GM21360 (cell line): ENCODE measurements around the gene TROAP.
"Not testable (repeated sequence)": the region's sequence is repeated elsewhere in the genome, so short reads cannot be mapped to it uniquely, and the experiment has no call there.

Experiments used
- ATAC-seq: cut with Tn5 transposase; IDR thresholded peaks from one replicate; pipeline ENCODE4 v1.9.1; 2021; ENCODE audit warnings: mild to moderate bottlenecking, moderate library complexity; ENCODE audit not compliant: unreplicated experiment

The TROAP gene

DNA sequence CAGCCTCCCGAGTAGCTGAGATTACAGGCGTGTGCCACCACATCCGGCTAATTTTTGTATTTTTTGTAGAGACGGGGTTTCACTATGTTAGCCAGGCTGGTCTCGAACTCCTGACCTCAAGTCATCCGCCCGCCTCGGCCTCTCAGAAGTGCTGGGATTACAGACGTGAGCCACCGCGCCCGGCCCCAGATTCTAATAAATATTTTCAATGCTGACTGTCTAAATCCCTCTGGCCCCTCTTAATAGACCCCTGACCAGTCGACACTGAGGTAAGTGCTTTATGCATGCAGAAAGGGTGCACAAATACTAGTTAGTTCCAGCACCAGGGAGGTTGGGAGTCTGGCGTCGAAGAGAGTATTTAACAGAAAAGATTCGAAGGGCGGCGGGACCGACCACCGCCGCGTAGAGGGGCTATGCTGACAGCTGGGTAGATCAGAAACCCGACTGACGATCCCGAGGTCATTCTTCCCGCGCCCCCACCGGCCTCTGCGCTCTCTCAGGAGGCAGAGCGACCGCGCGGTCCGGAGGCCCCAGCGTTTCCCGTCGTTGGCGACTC is 43.1 kb downstream of the TROAP start:
- peak; percentile 14 for ATAC-seq

DNA sequence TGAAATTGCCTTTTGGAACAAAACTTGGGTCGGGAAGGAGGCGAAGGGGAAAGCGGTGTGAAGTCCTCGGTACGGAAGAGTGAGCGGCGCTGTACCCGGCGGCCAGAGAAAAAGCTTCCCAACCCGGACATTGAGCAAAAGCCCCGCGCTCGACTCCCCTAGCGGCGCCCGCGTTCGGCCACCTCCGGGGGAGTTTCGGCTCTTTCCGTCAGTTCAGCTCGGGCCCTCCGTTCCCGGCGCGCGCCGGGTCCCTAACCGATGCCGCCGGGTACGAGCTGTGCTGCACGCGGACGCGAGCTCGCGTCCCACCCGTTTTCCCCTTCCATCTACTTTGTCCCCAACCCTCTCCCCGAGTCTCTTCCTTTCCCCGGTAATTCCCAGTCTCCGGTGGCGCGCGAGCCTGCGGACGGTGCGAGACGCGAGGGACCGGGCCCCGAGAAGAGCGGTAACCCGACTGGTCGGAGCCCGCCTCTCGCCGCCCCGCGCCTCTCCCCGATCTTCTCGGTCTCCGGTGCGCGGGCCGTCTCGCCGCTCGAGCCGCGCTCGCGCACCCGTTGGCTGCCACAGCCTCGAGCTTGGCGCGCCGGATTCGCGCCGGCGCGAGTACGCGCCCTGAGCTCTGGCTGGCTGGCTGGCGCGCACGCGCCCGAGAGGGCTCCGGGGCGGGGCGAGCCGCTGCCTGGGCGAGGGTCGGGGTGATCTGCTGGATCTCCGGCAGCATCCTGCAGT is 43.8 kb downstream of the TROAP start:
- ATAC-seq: peak; percentile 53

DNA sequence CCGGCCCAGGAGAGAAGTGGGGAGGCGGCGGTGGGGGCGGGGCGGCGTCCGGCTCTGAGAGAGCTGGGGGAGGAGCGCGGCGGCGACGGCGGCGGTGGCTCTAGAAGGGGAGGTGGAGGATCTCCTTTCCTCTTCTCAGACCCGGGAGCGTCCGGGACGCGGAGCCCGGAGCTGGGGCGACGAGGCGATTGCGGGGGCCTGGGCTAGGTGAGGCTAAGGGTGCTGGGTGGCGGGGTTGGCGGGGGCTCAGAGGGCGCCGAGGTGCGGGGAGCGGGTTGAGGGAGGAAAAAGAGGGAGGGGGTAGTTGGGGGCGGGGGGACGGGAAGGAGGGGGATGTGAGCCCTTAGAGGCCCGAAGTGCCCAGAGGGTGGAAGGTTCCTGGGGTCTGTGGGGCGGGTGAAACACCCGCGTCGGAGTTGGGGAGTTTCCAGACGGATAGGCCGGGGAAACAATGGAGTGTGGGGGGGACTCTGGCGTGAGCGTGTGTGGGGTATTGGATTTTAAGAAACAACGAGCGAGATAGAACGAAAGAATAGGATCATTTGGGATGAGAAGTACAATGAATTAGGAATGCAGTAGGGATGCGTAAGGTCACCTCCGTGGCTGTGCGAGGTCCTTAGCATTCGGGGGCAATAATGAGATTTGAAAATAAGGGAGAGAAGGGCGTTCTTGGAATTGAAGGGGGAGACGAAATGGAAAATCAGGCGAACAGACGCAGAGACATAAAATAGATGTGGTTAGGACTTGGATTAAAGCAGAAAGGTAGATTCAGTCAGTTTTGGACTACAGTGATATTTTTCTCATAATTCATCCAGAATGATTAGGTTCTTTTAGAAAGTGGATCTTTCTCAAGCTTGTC is 44.6 kb downstream of the TROAP start, which contains the start of gene SPATS2:
Gene SPATS2, plus strand, starts transcription at position 82 of the 859 bp plus-strand sequence. CDS start 93,551 bp downstream, outside the sequence.
- peak; percentile 12 for ATAC-seq

- ATAC-seq: no peak
Measured at GRCh38 chr12:49368240-49368600, 45.2 kb downstream of the TROAP start.

- ATAC-seq: peak; percentile 45
Measured at GRCh38 chr12:49369411-49370145, 46.5 kb downstream of the TROAP start.

DNA sequence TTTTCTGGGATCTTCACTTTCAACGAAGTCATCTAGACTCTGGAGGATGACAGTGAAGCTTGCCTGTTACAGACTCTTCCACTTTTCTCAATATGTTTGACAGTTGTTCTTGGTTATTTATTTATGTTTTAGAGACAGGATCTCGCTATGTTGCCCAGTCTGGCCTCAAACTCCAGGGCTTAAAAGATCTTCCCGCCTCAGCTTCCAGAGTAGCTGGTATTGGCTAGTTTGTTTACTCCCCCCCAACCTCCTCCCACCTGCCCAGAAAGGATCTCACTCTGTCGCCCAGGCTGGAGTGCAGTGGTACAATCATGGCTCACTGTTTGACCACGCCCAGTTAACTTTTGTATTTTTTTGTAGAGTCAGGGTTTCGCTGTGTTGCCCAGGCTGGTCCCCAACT is 47.5 kb downstream of the TROAP start:
- no peak for ATAC-seq

DNA sequence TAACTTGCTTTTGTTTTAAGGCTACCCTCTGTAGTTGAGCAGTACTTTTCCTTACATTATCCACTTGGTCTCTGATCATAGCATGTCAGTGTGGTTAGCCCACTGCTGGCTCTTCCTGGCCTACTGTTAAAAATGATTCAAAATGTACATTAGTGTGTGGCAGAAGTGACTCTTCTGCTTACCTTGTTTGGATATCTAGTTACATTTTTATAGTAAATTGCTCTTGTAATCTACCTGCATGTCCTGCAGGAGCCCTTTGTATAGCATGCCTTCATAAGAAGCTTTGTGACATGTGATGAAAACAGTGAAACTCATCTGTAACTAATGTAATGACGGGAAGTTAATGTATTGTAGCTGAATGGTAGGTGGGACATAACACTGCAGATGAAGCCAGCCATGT is 52.4 kb downstream of the TROAP start:
- ATAC-seq: no peak

DNA sequence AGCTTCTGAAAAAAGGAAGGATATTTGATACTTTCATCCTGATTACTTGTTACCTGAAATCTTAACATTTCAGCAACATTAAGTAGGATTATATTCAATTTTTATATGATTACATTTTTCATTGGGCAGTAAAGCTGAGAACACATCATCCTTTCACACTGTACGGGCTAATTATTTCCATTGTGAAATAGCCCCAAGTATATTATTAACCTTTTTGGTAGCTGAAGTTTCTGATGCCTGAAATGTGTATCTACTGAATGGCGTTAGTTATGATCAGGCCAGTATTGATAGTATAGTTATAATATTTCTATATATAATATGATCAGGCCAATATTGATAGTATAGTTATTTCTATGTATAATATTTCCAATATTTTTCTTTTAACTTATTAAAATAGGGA is 54.3 kb downstream of the TROAP start:
- ATAC-seq: no peak

DNA sequence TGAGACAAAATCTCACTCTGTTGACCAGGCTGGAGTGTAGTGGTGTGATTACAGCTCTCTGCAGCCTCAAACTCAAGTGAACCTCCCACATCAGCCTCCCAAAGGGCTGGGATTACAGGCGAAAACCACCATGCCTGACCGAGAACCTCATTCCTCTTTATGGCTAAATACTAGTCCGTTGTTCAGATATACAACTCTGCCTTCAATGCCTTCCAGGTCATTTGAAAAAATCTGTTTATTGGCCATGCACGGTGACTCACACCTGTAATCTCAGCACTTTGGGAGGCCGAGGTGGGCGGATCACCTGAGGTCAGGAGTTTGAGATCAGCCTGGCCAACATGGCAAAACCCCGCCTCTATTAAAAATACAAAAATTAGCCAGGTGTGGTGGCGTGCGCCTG is 57.1 kb downstream of the TROAP start:
- ATAC-seq: not testable (repeated sequence)
